ENCODE data around the gene SPEF1.
A peak's percentile ranks its signal among the peaks of the same experiment; 100 is the strongest.

Gene SPEF1

GRCh38 chr20:3782597-3782996 lies 1.3 kb upstream of the SPEF1 start:
- Histone ChIP-seq H4K20me1 (ENCODE audit: control insufficient read depth, insufficient read depth, low read depth, low read length) (peaks cover 9% of the 10 kb centered on the region; the same call in 1 of the 2 replicates), H3K4me3 (ENCODE audit: low read length) (no peak overlapping the region), H3K36me3 (ENCODE audit: control insufficient read depth, low read length) (peaks cover 21% of the 10 kb centered on the region), H3K27ac (ENCODE audit: low read depth, low read length) (no peak overlapping the region), H3K9me2 (replicated peaks; ENCODE audit: control insufficient read depth, low read length) (no peaks in the 10 kb centered on the region), H3K4me1 (ENCODE audit: control insufficient read depth, low read length) (peaks cover 60% of the 10 kb centered on the region), H3K27me3 (ENCODE audit: control insufficient read depth, low read length) (peaks cover 22% of the 10 kb centered on the region), H3K79me2 (ENCODE audit: control insufficient read depth, low read length) (peaks cover 39% of the 10 kb centered on the region), H3K4me2 (ENCODE audit: low read length) (no peak overlapping the region), H3F3A (ENCODE audit: control insufficient read depth, insufficient read depth) (peaks cover 7% of the 10 kb centered on the region; the same call in 1 of the 2 replicates), H3K9me3 (ENCODE audit: control insufficient read depth, insufficient read depth, low read length) (no peaks in the 10 kb centered on the region)
- TF ChIP-seq, protein P1, sequence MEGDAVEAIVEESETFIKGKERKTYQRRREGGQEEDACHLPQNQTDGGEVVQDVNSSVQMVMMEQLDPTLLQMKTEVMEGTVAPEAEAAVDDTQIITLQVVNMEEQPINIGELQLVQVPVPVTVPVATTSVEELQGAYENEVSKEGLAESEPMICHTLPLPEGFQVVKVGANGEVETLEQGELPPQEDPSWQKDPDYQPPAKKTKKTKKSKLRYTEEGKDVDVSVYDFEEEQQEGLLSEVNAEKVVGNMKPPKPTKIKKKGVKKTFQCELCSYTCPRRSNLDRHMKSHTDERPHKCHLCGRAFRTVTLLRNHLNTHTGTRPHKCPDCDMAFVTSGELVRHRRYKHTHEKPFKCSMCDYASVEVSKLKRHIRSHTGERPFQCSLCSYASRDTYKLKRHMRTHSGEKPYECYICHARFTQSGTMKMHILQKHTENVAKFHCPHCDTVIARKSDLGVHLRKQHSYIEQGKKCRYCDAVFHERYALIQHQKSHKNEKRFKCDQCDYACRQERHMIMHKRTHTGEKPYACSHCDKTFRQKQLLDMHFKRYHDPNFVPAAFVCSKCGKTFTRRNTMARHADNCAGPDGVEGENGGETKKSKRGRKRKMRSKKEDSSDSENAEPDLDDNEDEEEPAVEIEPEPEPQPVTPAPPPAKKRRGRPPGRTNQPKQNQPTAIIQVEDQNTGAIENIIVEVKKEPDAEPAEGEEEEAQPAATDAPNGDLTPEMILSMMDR (IDR thresholded peaks at IDR 0.05; ENCODE audit: low read depth, low read length, poor library complexity, severe bottlenecking): no peak
- no peak for TF ChIP-seq EZH2phosphoT487 (IDR thresholded peaks at IDR 0.05; ENCODE audit: borderline replicate concordance, low read length)

- Histone ChIP-seq H4K20me1 (ENCODE audit: control insufficient read depth, insufficient read depth, low read depth, low read length) (no peaks in the 10 kb centered on the region; the same call in 1 of the 2 replicates), H3K9me2 (replicated peaks; ENCODE audit: control insufficient read depth, low read length) (no peaks in the 10 kb centered on the region), H3K9me3 (ENCODE audit: control insufficient read depth, insufficient read depth, low read length) (no peaks in the 10 kb centered on the region), H3K4me1 (ENCODE audit: control insufficient read depth, low read length) (peaks cover 43% of the 10 kb centered on the region), H3K4me2 (ENCODE audit: low read length) (peak overlapping the region; percentile 92), H3K4me3 (ENCODE audit: low read length) (no peak overlapping the region), H3F3A (ENCODE audit: control insufficient read depth, insufficient read depth) (peaks cover 7% of the 10 kb centered on the region; the same call in 1 of the 2 replicates), H3K27ac (ENCODE audit: low read depth, low read length) (no peak overlapping the region), H3K27me3 (ENCODE audit: control insufficient read depth, low read length) (peaks cover 24% of the 10 kb centered on the region), H3K36me3 (ENCODE audit: control insufficient read depth, low read length) (peaks cover 7% of the 10 kb centered on the region; the same call in 1 of the 2 replicates), H3K79me2 (ENCODE audit: control insufficient read depth, low read length) (peaks cover 8% of the 10 kb centered on the region)
- no peak for TF ChIP-seq EZH2phosphoT487 (IDR thresholded peaks at IDR 0.05; ENCODE audit: borderline replicate concordance, low read length)
These were observed 2.3 kb downstream of the SPEF1 start for GRCh38 chr20:3778976-3779375.

- TF ChIP-seq, protein P1 (IDR thresholded peaks at IDR 0.05; ENCODE audit: low read depth, low read length, poor library complexity, severe bottlenecking): no peak
- peak; percentile 42; the same call in 1 of the 2 replicates for TF ChIP-seq EZH2phosphoT487 (IDR thresholded peaks at IDR 0.05; ENCODE audit: borderline replicate concordance, low read length)
- Histone ChIP-seq H3F3A (ENCODE audit: control insufficient read depth, insufficient read depth) (peaks cover 7% of the 10 kb centered on the region; the same call in 1 of the 2 replicates), H3K27me3 (ENCODE audit: control insufficient read depth, low read length) (peaks cover 24% of the 10 kb centered on the region), H3K4me1 (ENCODE audit: control insufficient read depth, low read length) (peaks cover 43% of the 10 kb centered on the region), H3K4me3 (ENCODE audit: low read length) (peak overlapping the region; percentile 80), H4K20me1 (ENCODE audit: control insufficient read depth, insufficient read depth, low read depth, low read length) (no peaks in the 10 kb centered on the region; the same call in 1 of the 2 replicates), H3K79me2 (ENCODE audit: control insufficient read depth, low read length) (no peaks in the 10 kb centered on the region; the same call in 1 of the 2 replicates), H3K36me3 (ENCODE audit: control insufficient read depth, low read length) (no peaks in the 10 kb centered on the region), H3K9me2 (replicated peaks; ENCODE audit: control insufficient read depth, low read length) (no peaks in the 10 kb centered on the region), H3K27ac (ENCODE audit: low read depth, low read length) (no peak overlapping the region), H3K9me3 (ENCODE audit: control insufficient read depth, insufficient read depth, low read length) (no peaks in the 10 kb centered on the region), H3K4me2 (ENCODE audit: low read length) (peak overlapping the region; percentile 92)
These were observed 3.3 kb downstream of the SPEF1 start for GRCh38 chr20:3777716-3778629.

- Histone ChIP-seq H3K79me2 (ENCODE audit: control insufficient read depth, low read length) (no peaks in the 10 kb centered on the region), H3K4me1 (ENCODE audit: control insufficient read depth, low read length) (peaks cover 43% of the 10 kb centered on the region), H3K9me2 (replicated peaks; ENCODE audit: control insufficient read depth, low read length) (no peaks in the 10 kb centered on the region), H3F3A (ENCODE audit: control insufficient read depth, insufficient read depth) (peaks cover 3% of the 10 kb centered on the region; the same call in 1 of the 2 replicates), H3K4me3 (ENCODE audit: low read length) (peak overlapping the region; percentile 80), H3K27ac (ENCODE audit: low read depth, low read length) (no peak overlapping the region), H3K9me3 (ENCODE audit: control insufficient read depth, insufficient read depth, low read length) (no peaks in the 10 kb centered on the region), H3K36me3 (ENCODE audit: control insufficient read depth, low read length) (no peaks in the 10 kb centered on the region), H3K27me3 (ENCODE audit: control insufficient read depth, low read length) (peaks cover 24% of the 10 kb centered on the region), H3K4me2 (ENCODE audit: low read length) (peak overlapping the region; percentile 92), H4K20me1 (ENCODE audit: control insufficient read depth, insufficient read depth, low read depth, low read length) (no peaks in the 10 kb centered on the region; the same call in 1 of the 2 replicates)
- TF ChIP-seq EZH2phosphoT487 (IDR thresholded peaks at IDR 0.05; ENCODE audit: borderline replicate concordance, low read length): no peak
- TF ChIP-seq, protein P1 (IDR thresholded peaks at IDR 0.05; ENCODE audit: low read depth, low read length, poor library complexity, severe bottlenecking): no peak
These were observed 3.9 kb downstream of the SPEF1 start for GRCh38 chr20:3777381-3777715.

All from DOHH2 (cell line).